Activated naive CD4-positive, alpha-beta T cell treated with anti-CD3 and anti-CD28 coated beads for 36 hours (primary cell): ENCODE measurements around the gene CTDSPL. TPM values are rescaled to one million over a fixed set of nuclear protein-coding genes. Genes with fewer than 3 reads are reported as not detected.

ENCODE experiments used
- CTCF ChIA-PET: fragments of 350-600 bp; sonication (Branson Sonifier 250); formaldehyde crosslinking; loops from one replicate; lab custom pipeline; 2021; ENCODE audit warnings: antibody characterized with exemption; lab: Charles Lee
- DNase-seq: peaks from one replicate; pipeline ENCODE4 v3.0.0-alpha.2; 2020
- H3K27ac Mint-ChIP-seq: one replicate; pipeline ENCODE4 v1.8.0; 2021; ENCODE audit warnings: mild to moderate bottlenecking, mixed read lengths
- H3K27me3 Mint-ChIP-seq: one replicate; pipeline ENCODE4 v1.8.0; 2021; ENCODE audit warnings: low read depth, mixed read lengths
- H3K36me3 Mint-ChIP-seq: one replicate; pipeline ENCODE4 v1.8.0; 2021; ENCODE audit warnings: low read depth, mixed read lengths
- H3K4me1 Mint-ChIP-seq: one replicate; pipeline ENCODE4 v1.8.0; 2021; ENCODE audit warnings: low read depth, mixed read lengths
- H3K4me3 Mint-ChIP-seq: one replicate; pipeline ENCODE4 v1.8.0; 2021; ENCODE audit warnings: mild to moderate bottlenecking, moderate library complexity, mixed read lengths
- H3K9me3 Mint-ChIP-seq: one replicate; pipeline ENCODE4 v1.8.0; 2021; ENCODE audit warnings: mixed read lengths
- intact Hi-C: fragments of 100-400 bp; cut with micrococcal nuclease; formaldehyde crosslinking; loops from one replicate; pipeline ENCODE4 v1.15.1; 2023
- total RNA-seq, 2 experiments: library from RNA; stranded (reverse); gene quantifications; one replicate each; pipeline ENCODE4 v1.2.3, GENCODE V29; 2021

CTDSPL gene
- total RNA-seq, 2 experiments from 2014 or later = 3.7 to 5.0 TPM

- peaks cover 3% of the 10 kb centered on the region for H3K27me3 Mint-ChIP-seq
- CTCF ChIA-PET = interaction anchor here (1.5 kb wide), 1 partner anchor 28 kb away, joined by 3 read pairs; no protein-coding TSS in a partner anchor
- H3K36me3 Mint-ChIP-seq = no peaks in the 10 kb centered on the region
- intact Hi-C loops = no loop called here
- no peak overlapping the region for H3K27ac Mint-ChIP-seq
- DNase-seq = no peak
- H3K9me3 Mint-ChIP-seq = no peaks in the 10 kb centered on the region
- H3K4me3 Mint-ChIP-seq = no peak overlapping the region
- H3K4me1 Mint-ChIP-seq = no peaks in the 10 kb centered on the region
These were observed 35.2 kb upstream of the CTDSPL start for GRCh38 chr3:37826502-37826901.

- Mint-ChIP-seq H3K4me1 (no peaks in the 10 kb centered on the region), H3K4me3 (no peak overlapping the region), H3K36me3 (no peaks in the 10 kb centered on the region), H3K27me3 (peaks cover 3% of the 10 kb centered on the region), H3K27ac (no peak overlapping the region), H3K9me3 (no peaks in the 10 kb centered on the region)
- no peak for DNase-seq
- intact Hi-C loops = no loop called here
- CTCF ChIA-PET = interaction anchor here (1.5 kb wide), 1 partner anchor 28 kb away, joined by 3 read pairs; no protein-coding TSS in a partner anchor
These were observed 34.7 kb upstream of the CTDSPL start for GRCh38 chr3:37826933-37827332.

GRCh38 chr3:37832480-37832879 is 29.2 kb upstream of the CTDSPL start:
- no peak for DNase-seq
- no peaks in the 10 kb centered on the region for H3K9me3 Mint-ChIP-seq
- CTCF ChIA-PET = no interaction called here
- H3K27me3 Mint-ChIP-seq = peaks cover 3% of the 10 kb centered on the region
- no peak overlapping the region for H3K27ac Mint-ChIP-seq
- no peak overlapping the region for H3K4me3 Mint-ChIP-seq
- no peaks in the 10 kb centered on the region for H3K36me3 Mint-ChIP-seq
- no peaks in the 10 kb centered on the region for H3K4me1 Mint-ChIP-seq
- intact Hi-C loops = no loop called here

GRCh38 chr3:37833302-37834186 is 28.1 kb upstream of the CTDSPL start:
- Mint-ChIP-seq H3K27me3 (peaks cover 3% of the 10 kb centered on the region), H3K36me3 (no peaks in the 10 kb centered on the region), H3K4me1 (no peaks in the 10 kb centered on the region), H3K27ac (no peak overlapping the region), H3K4me3 (no peak overlapping the region), H3K9me3 (no peaks in the 10 kb centered on the region)
- DNase-seq = no peak
- intact Hi-C loops = no loop called here
- CTCF ChIA-PET = no interaction called here

GRCh38 chr3:37836589-37836988 is 25.1 kb upstream of the CTDSPL start:
- Mint-ChIP-seq H3K27me3 (peaks cover 3% of the 10 kb centered on the region), H3K4me1 (no peaks in the 10 kb centered on the region), H3K36me3 (no peaks in the 10 kb centered on the region), H3K4me3 (no peak overlapping the region), H3K27ac (no peak overlapping the region), H3K9me3 (no peaks in the 10 kb centered on the region)
- DNase-seq = no peak
- intact Hi-C loops = no loop called here
- CTCF ChIA-PET = no interaction called here

- Mint-ChIP-seq H3K27me3 (no peaks in the 10 kb centered on the region), H3K27ac (no peak overlapping the region), H3K4me3 (no peak overlapping the region), H3K4me1 (no peaks in the 10 kb centered on the region), H3K36me3 (no peaks in the 10 kb centered on the region), H3K9me3 (peaks cover 2% of the 10 kb centered on the region)
- intact Hi-C loops = no loop called here
- CTCF ChIA-PET = no interaction called here
- no peak for DNase-seq
These were observed 14.0 kb upstream of the CTDSPL start for GRCh38 chr3:37847689-37848088.

- no peaks in the 10 kb centered on the region for H3K27me3 Mint-ChIP-seq
- CTCF ChIA-PET = interaction anchor here (0.6 kb wide), 1 partner anchor 153 kb away, joined by 4 read pairs; no protein-coding TSS in a partner anchor
- no peaks in the 10 kb centered on the region for H3K9me3 Mint-ChIP-seq
- no peaks in the 10 kb centered on the region for H3K4me1 Mint-ChIP-seq
- intact Hi-C loops = no loop called here
- H3K4me3 Mint-ChIP-seq = no peak overlapping the region
- no peak overlapping the region for H3K27ac Mint-ChIP-seq
- DNase-seq = no peak
- no peaks in the 10 kb centered on the region for H3K36me3 Mint-ChIP-seq
These were observed 12.3 kb upstream of the CTDSPL start for GRCh38 chr3:37849146-37849923.

- no peak overlapping the region for H3K27ac Mint-ChIP-seq
- no peak overlapping the region for H3K4me3 Mint-ChIP-seq
- H3K27me3 Mint-ChIP-seq = no peaks in the 10 kb centered on the region
- no peaks in the 10 kb centered on the region for H3K9me3 Mint-ChIP-seq
- no peaks in the 10 kb centered on the region for H3K36me3 Mint-ChIP-seq
- H3K4me1 Mint-ChIP-seq = no peaks in the 10 kb centered on the region
- CTCF ChIA-PET = interaction anchor here (1.2 to 4.9 kb wide), 4 partner anchors 14 to 152 kb away, joined by 4 to 23 read pairs (median 4); no protein-coding TSS in a partner anchor
- no peak for DNase-seq
- intact Hi-C loops = loop anchor here (10.0 kb wide), 1 partner anchor 263 kb away; no protein-coding TSS in a partner anchor
These were observed 9.6 kb upstream of the CTDSPL start for GRCh38 chr3:37852097-37852496.

- Mint-ChIP-seq H3K27me3 (no peaks in the 10 kb centered on the region), H3K4me3 (no peak overlapping the region), H3K27ac (no peak overlapping the region), H3K4me1 (no peaks in the 10 kb centered on the region), H3K9me3 (no peaks in the 10 kb centered on the region), H3K36me3 (no peaks in the 10 kb centered on the region)
- no peak for DNase-seq
- CTCF ChIA-PET = interaction anchor here (0.6 to 4.9 kb wide), 4 partner anchors 13 to 546 kb away, joined by 3 to 23 read pairs (median 4); no protein-coding TSS in a partner anchor
- intact Hi-C loops = loop anchor here (10.0 kb wide), 1 partner anchor 262 kb away; no protein-coding TSS in a partner anchor
These were observed 8.9 kb upstream of the CTDSPL start for GRCh38 chr3:37852771-37853170.

GRCh38 chr3:37853691-37854413 is 7.8 kb upstream of the CTDSPL start:
- Mint-ChIP-seq H3K9me3 (no peaks in the 10 kb centered on the region), H3K36me3 (no peaks in the 10 kb centered on the region), H3K27me3 (no peaks in the 10 kb centered on the region), H3K4me1 (no peaks in the 10 kb centered on the region), H3K4me3 (no peak overlapping the region), H3K27ac (no peak overlapping the region)
- CTCF ChIA-PET = interaction anchor here (1.1 to 4.9 kb wide), 7 partner anchors 27 to 150 kb away, joined by 3 to 43 read pairs (median 4); no protein-coding TSS in a partner anchor
- intact Hi-C loops = loop anchor here (10.0 kb wide), 1 partner anchor 261 kb away; no protein-coding TSS in a partner anchor
- no peak for DNase-seq

GRCh38 chr3:37855363-37855970 is 6.2 kb upstream of the CTDSPL start:
- H3K27me3 Mint-ChIP-seq = no peaks in the 10 kb centered on the region
- H3K27ac Mint-ChIP-seq = no peak overlapping the region
- DNase-seq = peak; percentile 88
- peaks cover 6% of the 10 kb centered on the region for H3K4me1 Mint-ChIP-seq
- no peak overlapping the region for H3K4me3 Mint-ChIP-seq
- H3K36me3 Mint-ChIP-seq = no peaks in the 10 kb centered on the region
- CTCF ChIA-PET = interaction anchor here (0.6 to 4.9 kb wide), 19 partner anchors 10 to 180 kb away, joined by 3 to 43 read pairs (median 4); no protein-coding TSS in a partner anchor
- intact Hi-C loops = loop anchor here (1.0 to 10.0 kb wide), 3 partner anchors 112 to 259 kb away; no protein-coding TSS in a partner anchor
- no peaks in the 10 kb centered on the region for H3K9me3 Mint-ChIP-seq
